ENCODE measurements around the gene COX8C.

DNA sequence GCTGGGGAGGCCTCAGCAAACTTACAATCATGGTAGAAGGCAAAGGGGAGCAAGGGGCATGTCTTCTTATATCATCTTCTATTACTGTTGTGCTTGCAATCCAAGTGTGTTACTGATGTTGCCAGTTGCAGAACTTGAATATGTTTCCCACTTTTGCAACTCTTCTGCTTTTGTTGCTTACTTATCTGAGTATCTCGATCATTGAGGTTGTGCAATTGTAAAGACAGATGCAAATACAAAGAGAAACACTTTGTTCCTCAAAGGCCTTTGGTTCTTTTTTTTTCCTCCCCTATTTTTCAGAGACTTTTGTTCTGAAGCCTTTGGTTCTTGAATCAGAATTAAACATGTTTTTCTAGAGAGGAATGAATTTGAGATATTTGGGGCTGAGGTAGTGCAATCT, 3.7 kb upstream of the COX8C start:
- TF ChIP-seq EZH2 (IDR thresholded peaks at IDR 0.05; ENCODE audit: borderline replicate concordance, low read depth, low read length) (no peak), TCF7L2 (IDR thresholded peaks at IDR 0.05; ENCODE audit: low read depth, low read length) (no peak), JUNB (CRISPR knock-in tag; conservative IDR thresholded peaks at IDR 0.05) (no peak)
